Measurements from ENCODE around the gene PLEKHO2. TPM values are rescaled to one million over a fixed set of nuclear protein-coding genes. Genes with fewer than 3 reads are reported as not detected.

The PLEKHO2 gene
- polyA plus RNA-seq, 3 donors: 54.1 to 93.5 (median 78.0) TPM

- H4K20me1 ChIP-seq (ENCODE audit: insufficient read depth, low read length): no peaks in the 10 kb centered on the region
- no peaks in the 10 kb centered on the region for H3K27me3 ChIP-seq (ENCODE audit: control insufficient read depth in 2 of 2, insufficient read depth in 2 of 2, low read length in 2 of 2)
- H3K4me3 ChIP-seq (replicated peaks in 1 of 3; ENCODE audit: low read depth in 2 of 3, low read length in 3 of 3): peak overlapping the region in 1 of 3 experiments; percentile 1
- Mint-ChIP-seq H3K27ac (peak overlapping the region; percentile 99 to 100 (median 100)), H3K4me1 (peaks cover 59% of the 10 kb centered on the region), H3K4me3 (no peak overlapping the region), H3K27me3 (ENCODE audit: low read depth in 3 of 3) (no peaks in the 10 kb centered on the region), H3K36me3 (peaks cover 8 to 14% of the 10 kb centered on the region in 2 donors), H3K9me3 (no peaks in the 10 kb centered on the region)
- peak overlapping the region; percentile 99 for H3K27ac ChIP-seq (ENCODE audit: low read depth in 1 of 2, low read length in 2 of 2)
- TF ChIP-seq CTCF (IDR thresholded peaks at IDR 0.05): no peak
- H3K79me2 ChIP-seq (ENCODE audit: insufficient read depth, low read length): no peaks in the 10 kb centered on the region
- H2AFZ ChIP-seq (ENCODE audit: insufficient read depth, low read depth, low read length, poor library complexity, severe bottlenecking): no peak overlapping the region
- intact Hi-C loops (cut with micrococcal nuclease): loop anchor here in 1 of 2 donors (10.0 kb wide), 1 partner anchor 197 kb away; no protein-coding TSS in a partner anchor
- H3K9ac ChIP-seq (ENCODE audit: insufficient read depth, low read length, poor library complexity, severe bottlenecking): no peak overlapping the region
- H3K36me3 ChIP-seq (replicated peaks in 1 of 2; ENCODE audit: control insufficient read depth in 1 of 2, insufficient read depth in 2 of 2, low read length in 2 of 2): no peaks in the 10 kb centered on the region
- no peak for DNase-seq
- peak overlapping the region; percentile 77 for H3K4me2 ChIP-seq (replicated peaks; ENCODE audit: extremely low read depth, low read length, poor library complexity, severe bottlenecking)
- no peaks in the 10 kb centered on the region for H3K9me3 ChIP-seq (replicated peaks in 1 of 2; ENCODE audit: control insufficient read depth in 1 of 2, insufficient read depth in 1 of 2, low read length in 2 of 2)
- H3K4me1 ChIP-seq (ENCODE audit: control insufficient read depth in 1 of 2, insufficient read depth in 2 of 2, low read length in 2 of 2): peaks cover 63 to 68% of the 10 kb centered on the region in 2 donors
Measured at GRCh38 chr15:64891561-64891960, 49.8 kb downstream of the PLEKHO2 start.

GRCh38 chr15:64892847-64893403, 51.2 kb downstream of the PLEKHO2 start:
- Histone ChIP-seq H3K9ac (ENCODE audit: insufficient read depth, low read length, poor library complexity, severe bottlenecking) (peak overlapping the region; percentile 88), H3K4me2 (replicated peaks; ENCODE audit: extremely low read depth, low read length, poor library complexity, severe bottlenecking) (peak overlapping the region; percentile 77), H4K20me1 (ENCODE audit: insufficient read depth, low read length) (no peaks in the 10 kb centered on the region), H3K27ac (ENCODE audit: low read depth in 1 of 2, low read length in 2 of 2) (peak overlapping the region; percentile 99), H3K79me2 (ENCODE audit: insufficient read depth, low read length) (no peaks in the 10 kb centered on the region), H3K9me3 (replicated peaks in 1 of 2; ENCODE audit: control insufficient read depth in 1 of 2, insufficient read depth in 1 of 2, low read length in 2 of 2) (no peaks in the 10 kb centered on the region), H3K4me3 (replicated peaks in 1 of 3; ENCODE audit: low read depth in 2 of 3, low read length in 3 of 3) (peak overlapping the region in 1 of 3 experiments; percentile 42), H3K4me1 (ENCODE audit: control insufficient read depth in 1 of 2, insufficient read depth in 2 of 2, low read length in 2 of 2) (peaks cover 72 to 77% of the 10 kb centered on the region in 2 donors), H3K27me3 (ENCODE audit: control insufficient read depth in 2 of 2, insufficient read depth in 2 of 2, low read length in 2 of 2) (no peaks in the 10 kb centered on the region), H3K36me3 (replicated peaks in 1 of 2; ENCODE audit: control insufficient read depth in 1 of 2, insufficient read depth in 2 of 2, low read length in 2 of 2) (no peaks in the 10 kb centered on the region), H2AFZ (ENCODE audit: insufficient read depth, low read depth, low read length, poor library complexity, severe bottlenecking) (no peak overlapping the region)
- H3K36me3 Mint-ChIP-seq: peaks cover 5 to 12% of the 10 kb centered on the region in 2 donors
- no peaks in the 10 kb centered on the region for H3K27me3 Mint-ChIP-seq (ENCODE audit: low read depth in 3 of 3)
- no peaks in the 10 kb centered on the region for H3K9me3 Mint-ChIP-seq
- DNase-seq: peak in 2 of 3 donors; percentile 47 to 75
- intact Hi-C loops (cut with micrococcal nuclease): loop anchor here (1.0 to 10.0 kb wide), 3 partner anchors 9 to 198 kb away; no protein-coding TSS in a partner anchor
- TF ChIP-seq CTCF (IDR thresholded peaks at IDR 0.05): no peak
- peaks cover 70% of the 10 kb centered on the region for H3K4me1 Mint-ChIP-seq
- peak overlapping the region; percentile 99 to 100 (median 100) for H3K27ac Mint-ChIP-seq
- WGBS (ENCODE audit: insufficient coverage): 100% methylated on average over 1 of the region's 8 CpGs
- H3K4me3 Mint-ChIP-seq: peak overlapping the region; percentile 77 to 86

Data from CD14-positive monocyte (primary cell).